Esophagus squamous epithelium (tissue), 4 donors: Measurements from ENCODE around the gene DERL3.

Source experiments
- CTCF ChIP-seq, 6 experiments: fragments of 450-650 bp in 4 of 6; fragments of 200-600 bp in 2 of 6; sonication (generic) in 2 of 6; IDR thresholded peaks; one replicate each; pipeline ENCODE4 v1.5.1; 2016 to 2019; ENCODE audit warnings: antibody characterized with exemption in 6 of 6, mild to moderate bottlenecking in 4 of 6, moderate library complexity in 4 of 6
- POLR2A ChIP-seq, 4 donors: fragments of 450-650 bp; IDR thresholded peaks; one replicate each; pipeline ENCODE4 v1.6.1; 2017; ENCODE audit warnings: antibody characterized with exemption in 4 of 4, mild to moderate bottlenecking in 4 of 4, moderate library complexity in 3 of 4

DNA sequence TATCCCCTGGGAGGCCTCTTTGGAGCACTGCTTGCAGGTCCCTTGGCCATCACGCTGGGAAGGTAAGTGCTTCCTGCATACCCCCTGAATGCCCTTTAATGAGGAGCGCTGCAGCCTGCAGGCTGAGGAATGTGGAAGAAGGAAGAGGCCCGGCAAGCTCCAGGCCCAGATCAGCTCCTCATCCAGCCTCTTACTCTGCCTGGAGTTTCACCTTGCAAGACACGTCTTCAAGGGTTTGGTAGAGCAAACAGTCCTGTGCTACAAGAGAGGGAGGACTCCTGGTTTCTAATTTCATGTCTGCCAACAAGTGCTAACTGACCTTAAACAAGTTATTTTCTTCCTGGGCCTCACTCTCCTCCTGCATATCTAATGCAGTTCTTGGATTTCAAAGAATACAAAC is 29.8 kb upstream of the DERL3 start:
- TF ChIP-seq POLR2A (IDR thresholded peaks at IDR 0.05) (no peak), CTCF (IDR thresholded peaks at IDR 0.05) (no peak)
